SK-N-SH (cell line): ENCODE data around the gene ACTR3.

ENCODE experiments used
- ELF1 ChIP-seq: IDR thresholded peaks from 2 replicates; pipeline ENCODE4 v1.4.0; 2012
- JUND ChIP-seq: IDR thresholded peaks from 2 replicates; pipeline ENCODE4 v1.4.0; 2012
- RAD21 ChIP-seq: IDR thresholded peaks from 2 replicates; pipeline ENCODE4 v1.6.1; 2012; ENCODE audit warnings: mild to moderate bottlenecking, low read length
- RCOR1 ChIP-seq: fragments of 150-350 bp; IDR thresholded peaks from 2 replicates; pipeline ENCODE4 v1.6.1; 2017; ENCODE audit warnings: antibody characterized with exemption, low read length
- TAF1 ChIP-seq: IDR thresholded peaks from 2 replicates; pipeline ENCODE4 v1.6.1; 2012; ENCODE audit warnings: low read depth, mild to moderate bottlenecking, low read length, moderate library complexity, borderline replicate concordance
- TF ChIP-seq, protein P1 (sequence below): IDR thresholded peaks from 2 replicates; pipeline ENCODE4 v1.4.0; 2012; ENCODE audit warnings: low read depth
- TF ChIP-seq, protein P2 (sequence below): fragments of 200-600 bp; sonication (generic); IDR thresholded peaks from 2 replicates; pipeline ENCODE4 v1.6.1; 2017; ENCODE audit warnings: antibody characterized with exemption, mild to moderate bottlenecking, moderate library complexity
- TF ChIP-seq, protein P3 (sequence below): IDR thresholded peaks from 2 replicates; pipeline ENCODE4 v1.4.0; 2012; ENCODE audit warnings: low read depth, borderline replicate concordance

DNA sequence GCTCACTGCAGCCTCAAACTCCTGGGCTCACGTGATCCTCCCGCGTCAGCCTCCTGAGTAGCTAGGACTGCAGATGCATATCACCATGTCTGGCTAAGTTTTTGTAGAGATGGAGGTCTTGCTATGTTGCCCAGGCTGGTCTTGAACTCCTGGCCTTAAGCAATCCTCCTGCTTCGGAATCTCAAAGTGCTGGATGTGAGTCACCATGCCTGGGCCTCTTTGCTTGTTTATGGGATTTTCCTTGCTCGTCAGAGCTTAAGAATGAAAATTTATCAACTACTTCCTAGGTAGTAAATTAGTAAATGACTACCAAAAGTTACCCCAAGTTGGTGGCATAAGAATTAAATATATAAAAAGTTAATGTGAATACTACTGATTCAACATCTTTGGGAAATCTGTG, 51.0 kb downstream of the ACTR3 start:
- TF ChIP-seq, protein P1, sequence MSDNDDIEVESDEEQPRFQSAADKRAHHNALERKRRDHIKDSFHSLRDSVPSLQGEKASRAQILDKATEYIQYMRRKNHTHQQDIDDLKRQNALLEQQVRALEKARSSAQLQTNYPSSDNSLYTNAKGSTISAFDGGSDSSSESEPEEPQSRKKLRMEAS: no peak
- no peak for TF ChIP-seq JUND
- TF ChIP-seq, protein P2, sequence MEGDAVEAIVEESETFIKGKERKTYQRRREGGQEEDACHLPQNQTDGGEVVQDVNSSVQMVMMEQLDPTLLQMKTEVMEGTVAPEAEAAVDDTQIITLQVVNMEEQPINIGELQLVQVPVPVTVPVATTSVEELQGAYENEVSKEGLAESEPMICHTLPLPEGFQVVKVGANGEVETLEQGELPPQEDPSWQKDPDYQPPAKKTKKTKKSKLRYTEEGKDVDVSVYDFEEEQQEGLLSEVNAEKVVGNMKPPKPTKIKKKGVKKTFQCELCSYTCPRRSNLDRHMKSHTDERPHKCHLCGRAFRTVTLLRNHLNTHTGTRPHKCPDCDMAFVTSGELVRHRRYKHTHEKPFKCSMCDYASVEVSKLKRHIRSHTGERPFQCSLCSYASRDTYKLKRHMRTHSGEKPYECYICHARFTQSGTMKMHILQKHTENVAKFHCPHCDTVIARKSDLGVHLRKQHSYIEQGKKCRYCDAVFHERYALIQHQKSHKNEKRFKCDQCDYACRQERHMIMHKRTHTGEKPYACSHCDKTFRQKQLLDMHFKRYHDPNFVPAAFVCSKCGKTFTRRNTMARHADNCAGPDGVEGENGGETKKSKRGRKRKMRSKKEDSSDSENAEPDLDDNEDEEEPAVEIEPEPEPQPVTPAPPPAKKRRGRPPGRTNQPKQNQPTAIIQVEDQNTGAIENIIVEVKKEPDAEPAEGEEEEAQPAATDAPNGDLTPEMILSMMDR: no peak
- no peak for TF ChIP-seq ELF1
- TF ChIP-seq RCOR1: no peak
- no peak for TF ChIP-seq RAD21
- no peak for TF ChIP-seq TAF1
- TF ChIP-seq, protein P3, sequence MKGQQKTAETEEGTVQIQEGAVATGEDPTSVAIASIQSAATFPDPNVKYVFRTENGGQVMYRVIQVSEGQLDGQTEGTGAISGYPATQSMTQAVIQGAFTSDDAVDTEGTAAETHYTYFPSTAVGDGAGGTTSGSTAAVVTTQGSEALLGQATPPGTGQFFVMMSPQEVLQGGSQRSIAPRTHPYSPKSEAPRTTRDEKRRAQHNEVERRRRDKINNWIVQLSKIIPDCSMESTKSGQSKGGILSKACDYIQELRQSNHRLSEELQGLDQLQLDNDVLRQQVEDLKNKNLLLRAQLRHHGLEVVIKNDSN: no peak
